ENCODE measurements around the gene ADGRF3. TPM values are rescaled to one million over a fixed set of nuclear protein-coding genes. Genes with fewer than 3 reads are reported as not detected.

Gene ADGRF3
- total RNA-seq, 1 experiment from 2014 or later = not detected

DNA sequence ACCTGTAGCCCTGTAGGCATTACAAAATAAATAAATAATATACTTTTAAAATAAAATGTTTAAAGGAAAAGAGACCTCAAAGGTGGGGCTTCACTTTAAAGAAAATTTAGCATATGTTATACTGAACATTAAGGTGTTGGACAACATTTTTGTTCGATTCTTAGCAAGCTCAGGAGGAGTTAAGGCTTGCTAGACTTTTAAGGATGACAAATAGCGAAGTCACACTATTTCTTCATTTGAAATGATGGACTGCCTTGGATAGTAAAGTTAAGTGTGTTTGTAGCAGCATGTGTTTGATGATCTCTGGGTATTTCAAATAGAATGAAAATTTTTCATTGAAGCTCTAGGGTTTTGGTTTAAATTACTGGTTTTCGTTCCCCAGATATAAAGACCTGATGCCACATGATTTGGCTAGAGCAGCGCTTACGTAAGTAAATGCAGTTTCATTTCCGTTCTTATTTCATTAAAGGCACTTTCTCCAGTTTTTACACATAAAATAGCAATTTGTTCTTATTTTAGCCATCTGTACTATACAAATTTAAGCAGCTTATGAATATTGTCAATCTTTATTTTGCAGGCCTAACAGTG is 76.9 kb downstream of the ADGRF3 start:
- TF ChIP-seq, protein P1, sequence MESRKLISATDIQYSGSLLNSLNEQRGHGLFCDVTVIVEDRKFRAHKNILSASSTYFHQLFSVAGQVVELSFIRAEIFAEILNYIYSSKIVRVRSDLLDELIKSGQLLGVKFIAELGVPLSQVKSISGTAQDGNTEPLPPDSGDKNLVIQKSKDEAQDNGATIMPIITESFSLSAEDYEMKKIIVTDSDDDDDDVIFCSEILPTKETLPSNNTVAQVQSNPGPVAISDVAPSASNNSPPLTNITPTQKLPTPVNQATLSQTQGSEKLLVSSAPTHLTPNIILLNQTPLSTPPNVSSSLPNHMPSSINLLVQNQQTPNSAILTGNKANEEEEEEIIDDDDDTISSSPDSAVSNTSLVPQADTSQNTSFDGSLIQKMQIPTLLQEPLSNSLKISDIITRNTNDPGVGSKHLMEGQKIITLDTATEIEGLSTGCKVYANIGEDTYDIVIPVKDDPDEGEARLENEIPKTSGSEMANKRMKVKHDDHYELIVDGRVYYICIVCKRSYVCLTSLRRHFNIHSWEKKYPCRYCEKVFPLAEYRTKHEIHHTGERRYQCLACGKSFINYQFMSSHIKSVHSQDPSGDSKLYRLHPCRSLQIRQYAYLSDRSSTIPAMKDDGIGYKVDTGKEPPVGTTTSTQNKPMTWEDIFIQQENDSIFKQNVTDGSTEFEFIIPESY (IDR thresholded peaks at IDR 0.05; ENCODE audit: extremely low read depth, insufficient replicate concordance, low read length) = no peak
- no peak for TF ChIP-seq EGR1 (IDR thresholded peaks at IDR 0.05; ENCODE audit: low read depth)
- no peak for TF ChIP-seq EZH2 (IDR thresholded peaks at IDR 0.05)
- no peak for TF ChIP-seq SRF (IDR thresholded peaks at IDR 0.05; ENCODE audit: low read depth)
- TF ChIP-seq CTCF (IDR thresholded peaks at IDR 0.05 in 2 of 3, conservative IDR thresholded peaks at IDR 0.05 in 1 of 3; ENCODE audit: borderline replicate concordance in 1 of 3, insufficient read depth in 1 of 3, low read depth in 2 of 3, low read length in 2 of 3) = no peak
- no peak for TF ChIP-seq FOSL1 (IDR thresholded peaks at IDR 0.05; ENCODE audit: low read depth)
- no peak for TF ChIP-seq YY1 (IDR thresholded peaks at IDR 0.05; ENCODE audit: extremely low read depth, insufficient replicate concordance, low read depth, low read length)
- no peak for TF ChIP-seq ELF1 (IDR thresholded peaks at IDR 0.05; ENCODE audit: borderline replicate concordance, low read depth)
- TF ChIP-seq TCF7L2 (IDR thresholded peaks at IDR 0.05; ENCODE audit: borderline replicate concordance, extremely low read depth, insufficient read depth, insufficient read length) = no peak
- no peak for TF ChIP-seq SP1 (IDR thresholded peaks at IDR 0.05; ENCODE audit: low read depth)
- TF ChIP-seq ATF3 (IDR thresholded peaks at IDR 0.05) = no peak
- no peak for TF ChIP-seq ZNF274 (IDR thresholded peaks at IDR 0.05; ENCODE audit: low read depth, low read length)
- TF ChIP-seq POLR2A (IDR thresholded peaks at IDR 0.05; ENCODE audit: borderline replicate concordance, extremely low read depth, insufficient read depth, insufficient read length) = no peak
- no peak for TF ChIP-seq RAD21 (IDR thresholded peaks at IDR 0.05; ENCODE audit: low read depth)
- TF ChIP-seq POLR2AphosphoS5 (IDR thresholded peaks at IDR 0.05; ENCODE audit: low read depth, low read length) = no peak
- no peak for TF ChIP-seq EZH2phosphoT487 (IDR thresholded peaks at IDR 0.05; ENCODE audit: borderline replicate concordance)
- TF ChIP-seq ZFX (IDR thresholded peaks at IDR 0.05) = no peak
- no peak for TF ChIP-seq REST (IDR thresholded peaks at IDR 0.05; ENCODE audit: low read depth)
- no peaks in the 10 kb centered on the region for H3K9me2 ChIP-seq (ENCODE audit: insufficient read depth)
- no peak overlapping the region for H3K9ac ChIP-seq (ENCODE audit: low read length)
- POLR2A ChIA-PET = no interaction called here
- no peaks in the 10 kb centered on the region for H3K27me3 ChIP-seq (ENCODE audit: insufficient read depth, low read length)
- no peak overlapping the region for H3K27ac ChIP-seq (ENCODE audit: low read depth, low read length)
- no peak overlapping the region for H2AFZ ChIP-seq (ENCODE audit: low read depth, low read length, poor library complexity, severe bottlenecking)
- H4K20me1 ChIP-seq (ENCODE audit: insufficient read depth) = no peaks in the 10 kb centered on the region
- peaks cover 2 to 5% of the 10 kb centered on the region in 2 experiments; a peak in 1 of 4 replicates for H3K36me3 ChIP-seq (ENCODE audit: control insufficient read depth in 1 of 2, insufficient read depth in 2 of 2, low read length in 2 of 2)
- CTCF ChIA-PET = no interaction called here
- no peaks in the 10 kb centered on the region for H3K4me1 ChIP-seq (ENCODE audit: control insufficient read depth in 1 of 2, insufficient read depth in 2 of 2, low read length in 2 of 2)
- intact Hi-C loops (cut with micrococcal nuclease) = no loop called here
- DNase-seq (ENCODE audit: low read depth, low spot score) (no peak), ATAC-seq (no peak)
- no peaks in the 10 kb centered on the region for H3K9me3 ChIP-seq (ENCODE audit: control insufficient read depth in 1 of 2, insufficient read depth in 1 of 2, low read depth in 1 of 2, low read length in 2 of 2)
- no TSS peak for BruUV-seq (replicated peaks)
- no peak overlapping the region for H3K4me3 ChIP-seq (replicated peaks in 1 of 2; ENCODE audit: low read depth in 1 of 2, low read length in 2 of 2)
- no peak overlapping the region for H3K4me2 ChIP-seq (ENCODE audit: low read length)
- H3K79me2 ChIP-seq (ENCODE audit: insufficient read depth, low read length) = no peaks in the 10 kb centered on the region
- RAD21 ChIA-PET (ENCODE audit: low non-redundant PET in 1 of 2, low total read pairs in 2 of 2, uncharacterized antibody in 2 of 2, unreplicated experiment in 2 of 2) = no interaction called here
